GM23338 (cell line): ENCODE data around the gene AGER. TPM values are rescaled to one million over a fixed set of nuclear protein-coding genes. Genes with fewer than 3 reads are reported as not detected.
A peak's percentile ranks its signal among the peaks of the same experiment; 100 is the strongest.

Experiments used
- ATAC-seq: fragments of 200-7000 bp; cut with Tn5 transposase; 3 replicates; pipeline ENCODE4 v1.9.1; 2020
- DNase-seq: peaks from one replicate; pipeline ENCODE4 v3.0.0-alpha.2; 2015; ENCODE audit warnings: low spot score
- H2AFZ ChIP-seq: fragments of 200-600 bp; sonication (generic); 2 replicates; pipeline ENCODE4 v1.8.0; 2016; ENCODE audit warnings: antibody characterized with exemption, mild to moderate bottlenecking, moderate library complexity
- H3F3A ChIP-seq: fragments of 200-600 bp; sonication (generic); replicated peaks from 2 replicates; pipeline ENCODE4 v1.8.0; 2017; ENCODE audit warnings: antibody characterized with exemption, mixed run types, low read depth
- H3K27ac ChIP-seq: fragments of 200-600 bp; sonication (generic); 2 replicates; pipeline ENCODE4 v1.6.1; 2016; ENCODE audit warnings: low read depth
- H3K27me3 ChIP-seq: fragments of 200-600 bp; sonication (generic); 2 replicates; pipeline ENCODE4 v1.8.0; 2016; ENCODE audit warnings: mild to moderate bottlenecking, mixed run types, moderate library complexity; ENCODE audit not compliant: insufficient read depth
- H3K36me3 ChIP-seq: fragments of 200-600 bp; sonication (generic); 2 replicates; pipeline ENCODE4 v1.8.0; 2016; ENCODE audit warnings: mild to moderate bottlenecking; ENCODE audit not compliant: insufficient read depth
- H3K4me1 ChIP-seq: fragments of 200-600 bp; sonication (generic); 2 replicates; pipeline ENCODE4 v1.8.0; 2016; ENCODE audit warnings: mild to moderate bottlenecking, moderate library complexity; ENCODE audit not compliant: insufficient read depth
- H3K4me2 ChIP-seq: fragments of 200-600 bp; sonication (generic); 2 replicates; pipeline ENCODE4 v1.7.1; 2017; ENCODE audit warnings: mixed run types
- H3K4me3 ChIP-seq: fragments of 200-600 bp; sonication (generic); 2 replicates; pipeline ENCODE4 v1.6.1; 2016; ENCODE audit warnings: mixed run types
- H3K79me2 ChIP-seq: fragments of 200-600 bp; sonication (generic); replicated peaks from 2 replicates; pipeline ENCODE4 v1.8.0; 2017; ENCODE audit warnings: mild to moderate bottlenecking; ENCODE audit not compliant: insufficient read depth
- H3K9me2 ChIP-seq: fragments of 200-600 bp; sonication (generic); 2 replicates; pipeline ENCODE4 v1.8.0; 2017; ENCODE audit not compliant: insufficient read depth
- H4K20me1 ChIP-seq: fragments of 200-600 bp; sonication (generic); replicated peaks from 2 replicates; pipeline ENCODE4 v1.8.0; 2017; ENCODE audit warnings: mild to moderate bottlenecking; ENCODE audit not compliant: insufficient read depth
- H3K27ac Mint-ChIP-seq: 2 replicates; pipeline ENCODE4 v1.8.0; 2020; ENCODE audit warnings: inconsistent platforms, mild to moderate bottlenecking, moderate library complexity, mixed read lengths
- H3K27me3 Mint-ChIP-seq: 3 replicates; pipeline ENCODE4 v1.8.0; 2022; ENCODE audit warnings: low read depth, mild to moderate bottlenecking, moderate library complexity, mixed read lengths, inconsistent platforms; ENCODE audit not compliant: insufficient read depth, poor library complexity
- H3K36me3 Mint-ChIP-seq: 3 replicates; pipeline ENCODE4 v1.8.0; 2021; ENCODE audit warnings: low read depth, mild to moderate bottlenecking, inconsistent platforms, moderate library complexity, mixed read lengths
- H3K4me1 Mint-ChIP-seq: 3 replicates; pipeline ENCODE4 v1.8.0; 2020; ENCODE audit warnings: mild to moderate bottlenecking, inconsistent platforms, mixed read lengths
- H3K4me3 Mint-ChIP-seq: 3 replicates; pipeline ENCODE4 v1.8.0; 2021; ENCODE audit warnings: moderate library complexity, mild to moderate bottlenecking, inconsistent platforms, mixed read lengths
- H3K9me3 Mint-ChIP-seq: 3 replicates; pipeline ENCODE4 v1.8.0; 2020; ENCODE audit warnings: moderate library complexity, mild to moderate bottlenecking, inconsistent platforms, mixed read lengths
- CREB1 ChIP-seq: fragments of 250-450 bp; sonication (Bioruptor Pico); IDR thresholded peaks from 2 replicates; pipeline ENCODE4 v1.5.0; 2020; ENCODE audit warnings: low read depth, mild to moderate bottlenecking, moderate library complexity
- EZH2 ChIP-seq: fragments of 200-600 bp; sonication (generic); IDR thresholded peaks from one replicate; pipeline ENCODE4 v1.8.0; 2017; ENCODE audit warnings: antibody characterized with exemption, mild to moderate bottlenecking, low read depth; ENCODE audit not compliant: unreplicated experiment
- EZH2phosphoT487 ChIP-seq: fragments of 200-600 bp; sonication (generic); IDR thresholded peaks from one replicate; pipeline ENCODE4 v1.8.1; 2018; ENCODE audit warnings: antibody characterized with exemption; ENCODE audit not compliant: unreplicated experiment
- POLR2AphosphoS5 ChIP-seq: IDR thresholded peaks from 2 replicates; pipeline ENCODE4 v1.6.1; 2016; ENCODE audit warnings: antibody characterized with exemption, low read depth
- STAT1 ChIP-seq: IDR thresholded peaks from one replicate; pipeline ENCODE4 v1.6.1; 2016; ENCODE audit warnings: antibody characterized with exemption; ENCODE audit not compliant: unreplicated experiment
- ZNF462 ChIP-seq: fragments of 250-450 bp; sonication (Bioruptor Pico); IDR thresholded peaks from 2 replicates; pipeline ENCODE4 v1.5.0; 2020; ENCODE audit warnings: mild to moderate bottlenecking, moderate library complexity
- polyA plus RNA-seq: library from polyadenylated mRNA; unstranded; fragments of >200 nt; fragmentation: Nextera tagmentation; extraction: Ambion mirVana; gene quantifications from 2 replicates; pipeline ENCODE4 v1.2.1, GENCODE V29; 2016
- total RNA-seq: library from RNA; depleted of rRNA; stranded (reverse); fragments of >200 nt; shearing (Covaris generic); gene quantifications from 2 replicates; pipeline ENCODE4 v1.2.3, GENCODE V29; 2014

AGER gene
- total and polyA plus RNA-seq, 2 experiments from 2014 or later, result 2.3 to 3.4 TPM

DNA sequence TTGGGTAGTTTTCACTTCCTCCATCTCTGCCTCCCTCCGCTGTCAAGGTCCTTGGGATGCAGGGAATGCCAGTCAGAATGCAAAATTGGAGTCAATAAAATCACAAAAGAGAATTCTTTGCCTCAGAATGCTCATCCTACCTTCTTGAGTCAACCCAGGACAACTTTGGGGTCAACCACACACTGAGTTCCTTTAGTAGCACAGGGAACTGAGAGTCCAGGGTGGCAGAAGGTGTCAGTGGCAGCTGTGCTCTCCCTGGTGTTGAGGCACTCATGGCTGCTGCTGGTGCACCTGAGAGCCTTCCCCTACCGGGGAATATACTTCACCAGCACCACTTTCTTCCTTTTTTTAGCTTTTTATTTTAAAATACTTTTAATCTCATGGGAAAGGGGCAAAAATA lies 40.6 kb upstream of the AGER start (continued):
- TF ChIP-seq ZNF462 (no peak), STAT1 (no peak), CREB1 (no peak), EZH2phosphoT487 (no peak), EZH2 (no peak)

DNA sequence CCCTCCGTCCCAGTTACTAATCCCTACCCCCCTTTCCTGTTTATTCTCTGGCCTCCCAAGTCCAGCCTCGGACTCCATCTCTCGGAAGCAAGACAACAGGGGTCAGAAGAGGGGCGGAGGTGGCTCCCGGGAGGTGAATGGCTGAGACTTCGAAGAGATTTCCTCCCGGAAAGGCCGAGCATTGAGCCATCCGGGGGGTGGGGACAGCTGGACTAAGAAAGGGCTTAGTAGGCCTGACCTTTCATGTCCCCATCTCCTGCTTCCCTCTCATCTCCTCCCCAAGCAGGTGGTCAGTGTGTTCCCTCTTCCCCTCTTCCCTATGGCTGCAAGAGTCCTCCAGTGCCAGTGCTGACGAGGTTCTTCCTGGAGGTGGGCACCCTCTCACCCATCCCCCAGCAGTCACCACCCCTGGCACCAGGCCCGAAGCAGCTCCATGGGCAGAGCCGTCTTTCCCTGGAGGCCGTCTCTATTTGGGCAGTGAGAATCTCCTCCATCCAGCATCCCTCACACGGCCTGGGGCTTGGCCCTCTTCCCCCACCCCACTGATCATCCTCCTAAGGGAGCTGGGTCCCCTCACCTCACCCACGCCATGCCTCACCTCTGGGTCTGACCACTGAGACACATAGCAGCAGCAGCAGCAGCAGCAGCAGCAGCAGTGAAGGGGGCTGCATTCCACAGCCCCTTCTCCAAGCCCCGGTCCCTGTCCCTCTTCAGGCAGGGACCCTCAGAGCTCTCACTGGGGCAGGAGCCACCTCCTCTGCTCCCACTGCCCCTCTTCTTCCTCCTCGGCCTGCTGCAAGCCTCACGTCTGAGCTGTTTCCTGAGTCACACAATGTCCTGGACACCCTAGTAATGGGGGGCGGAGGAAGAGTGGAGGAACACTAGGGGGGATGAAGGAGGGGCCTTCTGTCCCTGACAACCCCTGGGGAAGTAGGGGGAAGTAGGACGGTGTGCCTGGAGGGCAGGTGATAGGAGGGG lies 39.5 kb upstream of the AGER start, which contains the start of gene NOTCH4:
TSS of gene NOTCH4 (minus strand) at position 810 of the 978 bp plus-strand sequence. CDS start at position 671, 139 bp downstream.
- TF ChIP-seq POLR2AphosphoS5 (no peak), ZNF462 (no peak)
- ATAC-seq (no peak; the same call in 2 of the 3 replicates), DNase-seq (no peak)
- Mint-ChIP-seq H3K9me3 (no peaks in the 10 kb centered on the region), H3K27ac (no peak within 1 kb of the TSS; the same call in 1 of the 2 replicates), H3K4me1 (peaks cover 12% of the 10 kb centered on the region; the same call in 2 of the 3 replicates), H3K36me3 (no peaks in the 10 kb centered on the region), H3K27me3 (peaks cover 7% of the 10 kb centered on the region), H3K4me3 (no peak within 1 kb of the TSS)
- Histone ChIP-seq H3F3A (no peaks in the 10 kb centered on the region), H4K20me1 (no peaks in the 10 kb centered on the region), H3K27me3 (no peaks in the 10 kb centered on the region), H3K4me2 (no peak within 1 kb of the TSS), H3K4me1 (no peaks in the 10 kb centered on the region), H3K9me2 (0 out of 2 replicates have a peak, but pooled peaks cover 3% of the 10 kb centered on the region), H3K4me3 (no peak within 1 kb of the TSS), H3K36me3 (no peaks in the 10 kb centered on the region), H2AFZ (peak within 1 kb of the TSS; percentile 72), H3K79me2 (no peaks in the 10 kb centered on the region), H3K27ac (no peak within 1 kb of the TSS)
